Mesodermal cell (in vitro differentiated cells): Measurements from ENCODE around the gene ZDHHC14.
"Not testable (repeated sequence)": the region's sequence is repeated elsewhere in the genome, so short reads cannot be mapped to it uniquely, and the experiment has no call there.

ENCODE experiments used
- H3K27ac ChIP-seq: 2 replicates; pipeline ENCODE4 v1.7.0; 2013; ENCODE audit warnings: mild to moderate bottlenecking, low read depth, low read length, moderate library complexity; ENCODE audit not compliant: severe bottlenecking
- H3K36me3 ChIP-seq: 2 replicates; pipeline ENCODE4 v1.7.1; 2013; ENCODE audit warnings: mild to moderate bottlenecking, low read length, moderate library complexity; ENCODE audit not compliant: control insufficient read depth, insufficient read depth
- H3K4me1 ChIP-seq: one replicate; pipeline ENCODE4 v1.7.1; 2013; ENCODE audit warnings: mild to moderate bottlenecking, low read length; ENCODE audit not compliant: insufficient read depth, control insufficient read depth, poor library complexity, severe bottlenecking
- H3K4me3 ChIP-seq: 2 replicates; pipeline ENCODE4 v1.7.0; 2013; ENCODE audit warnings: low read length, control low read depth, mild to moderate bottlenecking; ENCODE audit not compliant: insufficient read depth, poor library complexity, severe bottlenecking; ENCODE audit errors: extremely low read depth
- H3K9me3 ChIP-seq: 2 replicates; pipeline ENCODE4 v1.7.1; 2013; ENCODE audit warnings: mild to moderate bottlenecking, low read length, moderate library complexity; ENCODE audit not compliant: control insufficient read depth
- WGBS, 2 experiments: methylation state at CpG; one replicate each; pipeline ENCODE4 v1.1.5; 2013; ENCODE audit warnings: missing lambda C conversion rate in 2 of 2; ENCODE audit not compliant: insufficient coverage in 2 of 2; 5-methylcytosine and 5-hydroxymethylcytosine counted together

The ZDHHC14 gene

DNA sequence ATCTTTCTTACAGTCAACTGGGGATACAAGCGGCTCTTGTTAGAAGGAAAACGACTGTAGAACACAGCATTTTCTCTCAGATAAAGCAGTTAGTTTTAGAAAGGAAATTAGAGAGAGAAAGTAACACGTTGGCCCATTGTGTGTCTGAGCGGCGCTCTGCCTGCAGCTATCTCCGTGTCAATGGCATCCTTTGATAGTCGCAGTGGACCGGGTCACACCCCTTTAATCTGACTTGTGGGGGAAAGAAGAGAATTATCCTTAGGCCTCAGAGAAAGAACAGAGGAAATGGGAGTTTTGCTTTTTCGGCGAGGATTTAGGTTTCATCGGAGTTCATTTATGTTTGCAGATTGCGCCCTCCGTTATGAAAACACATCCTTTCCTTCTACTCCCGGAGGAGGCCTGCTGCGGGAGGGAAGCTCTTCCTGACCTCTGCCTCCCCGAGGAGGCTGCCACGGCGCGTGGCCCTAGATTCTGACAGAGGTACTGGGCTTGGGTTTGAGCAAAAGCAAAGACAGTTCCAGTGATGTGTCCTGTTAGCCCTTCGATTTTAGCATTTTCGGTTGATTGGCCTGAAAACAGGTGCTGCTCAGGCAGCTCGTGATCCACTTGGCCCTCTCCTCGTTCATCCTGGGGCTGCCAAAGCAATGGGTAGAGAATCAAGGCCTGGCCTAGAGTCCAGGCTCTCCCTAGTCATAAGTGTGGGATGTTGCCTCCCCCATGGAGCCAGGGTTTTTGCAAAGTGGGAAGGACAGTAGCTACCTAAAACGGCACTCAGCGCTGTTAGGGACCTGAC is 74.9 kb downstream of the ZDHHC14 start:
- H3K27ac ChIP-seq: no peak overlapping the region
- 79 to 82% methylated on average over 23 to 24 of the region's 25 CpGs for WGBS, 2 experiments

GRCh38 chr6:157456524-157456829 is 75.5 kb downstream of the ZDHHC14 start:
- Histone ChIP-seq H3K4me1 (peaks cover 13% of the 10 kb centered on the region), H3K4me3 (no peak overlapping the region), H3K9me3 (no peaks in the 10 kb centered on the region), H3K36me3 (no peaks in the 10 kb centered on the region), H3K27ac (no peak overlapping the region)
- 90 to 91% methylated on average over 4 of the region's 4 CpGs for WGBS, 2 experiments

More for the DNA sequence above, 74.9 kb downstream of the ZDHHC14 start:
- H3K36me3 ChIP-seq: no peaks in the 10 kb centered on the region
- no peaks in the 10 kb centered on the region for H3K9me3 ChIP-seq
- H3K4me3 ChIP-seq: no peak overlapping the region
- peaks cover 11% of the 10 kb centered on the region for H3K4me1 ChIP-seq

GRCh38 chr6:157457787-157458186 is 76.8 kb downstream of the ZDHHC14 start:
- Histone ChIP-seq H3K36me3 (no peaks in the 10 kb centered on the region), H3K27ac (no peak overlapping the region), H3K9me3 (no peaks in the 10 kb centered on the region), H3K4me3 (no peak overlapping the region), H3K4me1 (peaks cover 13% of the 10 kb centered on the region)
- 82 to 100% methylated on average over 2 to 4 of the region's 6 CpGs for WGBS, 2 experiments

GRCh38 chr6:157459327-157459726 is 78.3 kb downstream of the ZDHHC14 start:
- H3K4me1 ChIP-seq: peaks cover 13% of the 10 kb centered on the region
- H3K4me3 ChIP-seq: no peak overlapping the region
- no peaks in the 10 kb centered on the region for H3K36me3 ChIP-seq
- 87 to 90% methylated on average over 4 to 5 of the region's 5 CpGs for WGBS, 2 experiments
- no peak overlapping the region for H3K27ac ChIP-seq
- no peaks in the 10 kb centered on the region for H3K9me3 ChIP-seq

GRCh38 chr6:157460182-157460999 is 79.4 kb downstream of the ZDHHC14 start:
- Histone ChIP-seq H3K36me3 (no peaks in the 10 kb centered on the region), H3K9me3 (no peaks in the 10 kb centered on the region), H3K4me1 (peaks cover 13% of the 10 kb centered on the region), H3K4me3 (no peak overlapping the region), H3K27ac (no peak overlapping the region)
- 89 to 95% methylated on average over 4 to 7 of the region's 9 CpGs for WGBS, 2 experiments

- H3K36me3 ChIP-seq: no peaks in the 10 kb centered on the region
Observed at GRCh38 chr6:157461000-157461915, 80.3 kb downstream of the ZDHHC14 start.

GRCh38 chr6:157462956-157463742 is 82.2 kb downstream of the ZDHHC14 start:
- H3K4me3 ChIP-seq: no peak overlapping the region
- no peak overlapping the region for H3K27ac ChIP-seq
- H3K4me1 ChIP-seq: peaks cover 9% of the 10 kb centered on the region
- H3K36me3 ChIP-seq: no peaks in the 10 kb centered on the region
- 90 to 95% methylated on average over 5 of the region's 6 CpGs for WGBS, 2 experiments
- H3K9me3 ChIP-seq: no peaks in the 10 kb centered on the region

More at GRCh38 chr6:157461000-157461915, 80.3 kb downstream of the ZDHHC14 start:
- peaks cover 11% of the 10 kb centered on the region for H3K4me1 ChIP-seq
- H3K27ac ChIP-seq: no peak overlapping the region
- H3K9me3 ChIP-seq: no peaks in the 10 kb centered on the region
- no peak overlapping the region for H3K4me3 ChIP-seq
- 82 to 90% methylated on average over 11 to 13 of the region's 17 CpGs for WGBS, 2 experiments

DNA sequence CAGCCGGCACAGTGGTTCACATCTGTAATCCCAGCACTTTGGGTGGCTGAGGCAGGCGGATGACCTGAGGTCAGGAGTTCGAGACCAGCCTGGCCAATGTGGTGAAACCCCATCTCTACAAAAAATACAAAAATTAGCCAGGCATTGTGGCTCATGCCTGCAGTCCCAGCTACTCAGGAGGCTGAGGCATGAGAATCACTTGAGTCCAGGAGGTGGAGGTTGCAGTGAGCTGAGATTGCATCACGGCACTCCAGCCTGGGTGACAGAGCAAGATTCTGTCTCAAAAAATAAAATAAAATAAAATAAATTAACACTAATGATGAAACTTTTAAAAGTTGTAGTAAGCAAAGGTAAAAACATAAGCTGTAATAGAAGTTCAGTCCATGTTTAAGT is 82.7 kb downstream of the ZDHHC14 start:
- H3K4me1 ChIP-seq, H3K9me3 ChIP-seq, H3K36me3 ChIP-seq, H3K27ac ChIP-seq, H3K4me3 ChIP-seq: not testable (repeated sequence)
- 93 to 96% methylated on average over 3 of the region's 4 CpGs for WGBS, 2 experiments

DNA sequence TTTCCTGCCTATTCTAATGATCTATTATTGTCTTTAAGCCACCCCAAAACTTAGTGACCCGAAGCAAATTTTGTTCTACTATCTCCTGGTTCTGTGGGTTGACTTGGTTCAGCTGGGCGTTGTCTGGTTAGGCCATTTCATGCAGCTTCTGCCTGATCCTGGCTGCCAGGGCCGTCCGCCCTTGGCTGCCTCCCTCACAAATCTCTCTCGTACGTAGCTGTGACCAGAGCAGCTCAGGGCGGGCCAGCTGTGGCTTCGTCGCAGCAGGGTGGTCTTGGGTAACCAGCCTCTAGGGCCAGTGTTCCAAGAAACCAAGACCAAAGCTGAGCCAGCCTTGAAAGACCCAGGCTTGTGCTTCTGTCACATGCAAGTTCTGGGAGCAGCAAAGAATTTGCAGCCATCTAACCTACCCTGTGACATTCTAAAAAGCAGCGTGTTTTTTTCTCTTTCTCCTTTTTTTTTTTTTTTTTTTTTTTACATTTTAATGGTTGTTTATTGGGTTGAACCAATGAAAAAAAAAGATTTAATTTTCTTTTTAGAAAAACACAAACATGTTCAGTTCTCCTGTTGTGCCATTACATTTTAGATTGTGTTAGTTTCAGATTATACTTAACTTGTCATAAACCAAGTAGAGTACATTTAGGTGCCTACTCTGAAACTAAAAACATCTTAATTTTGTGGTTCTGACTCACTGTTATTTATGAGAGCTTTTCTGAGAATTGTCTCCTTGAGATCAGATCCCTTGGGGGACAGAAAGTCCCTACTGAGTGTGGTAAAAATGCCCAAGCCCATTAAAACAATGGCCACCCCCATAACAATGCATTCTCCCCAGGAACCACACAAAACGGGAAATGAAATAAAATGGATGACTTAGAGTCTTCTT is 83.9 kb downstream of the ZDHHC14 start:
- no peaks in the 10 kb centered on the region for H3K9me3 ChIP-seq
- WGBS, 2 experiments: 84% methylated on average over 8 to 9 of the region's 11 CpGs

More for the DNA sequence above, 83.9 kb downstream of the ZDHHC14 start:
- H3K4me3 ChIP-seq: no peak overlapping the region
- peaks cover 9% of the 10 kb centered on the region for H3K4me1 ChIP-seq
- no peaks in the 10 kb centered on the region for H3K36me3 ChIP-seq
- H3K27ac ChIP-seq: no peak overlapping the region
